Glutamatergic neuron (in vitro differentiated cells): ENCODE data around the gene SIRT4. TPM values are rescaled to one million over a fixed set of nuclear protein-coding genes. Genes with fewer than 3 reads are reported as not detected.

ENCODE experiments used
- DNase-seq: peaks from one replicate; pipeline ENCODE4 v3.0.0; 2022
- H3K27ac Mint-ChIP-seq: one replicate; pipeline ENCODE4 v1.8.0; 2020; ENCODE audit warnings: mild to moderate bottlenecking, mixed read lengths, inconsistent platforms; ENCODE audit not compliant: unreplicated experiment
- H3K27me3 Mint-ChIP-seq: one replicate; pipeline ENCODE4 v1.8.0; 2020; ENCODE audit warnings: mild to moderate bottlenecking, moderate library complexity, mixed read lengths, inconsistent platforms; ENCODE audit not compliant: unreplicated experiment
- H3K36me3 Mint-ChIP-seq: one replicate; pipeline ENCODE4 v1.8.0; 2020; ENCODE audit warnings: mild to moderate bottlenecking, mixed read lengths, inconsistent platforms; ENCODE audit not compliant: unreplicated experiment
- H3K4me1 Mint-ChIP-seq: one replicate; pipeline ENCODE4 v1.8.0; 2020; ENCODE audit warnings: mild to moderate bottlenecking, low read depth, mixed read lengths, inconsistent platforms; ENCODE audit not compliant: unreplicated experiment
- H3K4me3 Mint-ChIP-seq: one replicate; pipeline ENCODE4 v1.8.0; 2020; ENCODE audit warnings: mild to moderate bottlenecking, mixed read lengths, inconsistent platforms; ENCODE audit not compliant: unreplicated experiment
- H3K9me3 Mint-ChIP-seq: one replicate; pipeline ENCODE4 v1.8.0; 2020; ENCODE audit warnings: mild to moderate bottlenecking, moderate library complexity, mixed read lengths, inconsistent platforms; ENCODE audit not compliant: unreplicated experiment
- CTCF ChIP-seq: fragments of 200-600 bp; sonication (generic); IDR thresholded peaks from one replicate; pipeline ENCODE4 v1.5.0; 2021; ENCODE audit not compliant: partially characterized antibody, unreplicated experiment
- total RNA-seq: library from RNA; stranded (reverse); fragmentation: NEBNext Ultra II Directional; extraction: Animal tissue kit (Norgen Biotek cat#: 25700); gene quantifications from one replicate; pipeline ENCODE4 v1.2.1, GENCODE V29; 2021; ENCODE audit not compliant: unreplicated experiment

SIRT4 gene
- total RNA-seq, 1 donor from 2014 or later: 3.8 TPM

GRCh38 chr12:120284381-120284780, 17.7 kb upstream of the SIRT4 start:
- Mint-ChIP-seq H3K27me3 (no peaks in the 10 kb centered on the region), H3K4me1 (peaks cover 1% of the 10 kb centered on the region), H3K4me3 (no peak overlapping the region), H3K9me3 (peaks cover 5% of the 10 kb centered on the region), H3K36me3 (no peaks in the 10 kb centered on the region), H3K27ac (no peak overlapping the region)
- no peak for TF ChIP-seq CTCF
- DNase-seq: no peak

- Mint-ChIP-seq H3K36me3 (no peaks in the 10 kb centered on the region), H3K4me3 (peak overlapping the region; percentile 13), H3K27me3 (peaks cover 5% of the 10 kb centered on the region), H3K4me1 (peaks cover 1% of the 10 kb centered on the region), H3K9me3 (peaks cover 5% of the 10 kb centered on the region), H3K27ac (no peak overlapping the region)
- TF ChIP-seq CTCF: no peak
- no peak for DNase-seq
Observed at GRCh38 chr12:120286768-120287490, 15.2 kb upstream of the SIRT4 start.

- Mint-ChIP-seq H3K27ac (peak overlapping the region; percentile 48), H3K4me1 (peaks cover 1% of the 10 kb centered on the region)
- DNase-seq: no peak
Observed at GRCh38 chr12:120287491-120287890, 14.6 kb upstream of the SIRT4 start.

GRCh38 chr12:120290609-120291305, 11.4 kb upstream of the SIRT4 start:
- no peak overlapping the region for H3K27ac Mint-ChIP-seq
- H3K36me3 Mint-ChIP-seq: no peaks in the 10 kb centered on the region
- peaks cover 1% of the 10 kb centered on the region for H3K4me1 Mint-ChIP-seq
- peaks cover 3% of the 10 kb centered on the region for H3K9me3 Mint-ChIP-seq
- DNase-seq: no peak
- no peak for TF ChIP-seq CTCF
- H3K4me3 Mint-ChIP-seq: no peak overlapping the region
- H3K27me3 Mint-ChIP-seq: peaks cover 5% of the 10 kb centered on the region

More at GRCh38 chr12:120287491-120287890, 14.6 kb upstream of the SIRT4 start:
- H3K36me3 Mint-ChIP-seq: no peaks in the 10 kb centered on the region
- no peak for TF ChIP-seq CTCF
- H3K9me3 Mint-ChIP-seq: peaks cover 5% of the 10 kb centered on the region
- H3K27me3 Mint-ChIP-seq: peaks cover 5% of the 10 kb centered on the region
- H3K4me3 Mint-ChIP-seq: no peak overlapping the region

GRCh38 chr12:120292411-120292660, 9.8 kb upstream of the SIRT4 start:
- Mint-ChIP-seq H3K4me3 (no peak overlapping the region), H3K27me3 (peaks cover 5% of the 10 kb centered on the region), H3K4me1 (peaks cover 1% of the 10 kb centered on the region), H3K9me3 (peaks cover 3% of the 10 kb centered on the region), H3K36me3 (no peaks in the 10 kb centered on the region), H3K27ac (no peak overlapping the region)
- no peak for DNase-seq
- no peak for TF ChIP-seq CTCF
